GM21423 (cell line): ENCODE data around the gene ANKRD22.

Experiments used
- ATAC-seq: cut with Tn5 transposase; IDR thresholded peaks from one replicate; pipeline ENCODE4 v1.9.1; 2021; ENCODE audit warnings: mild to moderate bottlenecking, moderate library complexity; ENCODE audit not compliant: unreplicated experiment

Gene ANKRD22

GRCh38 chr10:88803641-88804040, 48.0 kb downstream of the ANKRD22 start:
- no peak for ATAC-seq

DNA sequence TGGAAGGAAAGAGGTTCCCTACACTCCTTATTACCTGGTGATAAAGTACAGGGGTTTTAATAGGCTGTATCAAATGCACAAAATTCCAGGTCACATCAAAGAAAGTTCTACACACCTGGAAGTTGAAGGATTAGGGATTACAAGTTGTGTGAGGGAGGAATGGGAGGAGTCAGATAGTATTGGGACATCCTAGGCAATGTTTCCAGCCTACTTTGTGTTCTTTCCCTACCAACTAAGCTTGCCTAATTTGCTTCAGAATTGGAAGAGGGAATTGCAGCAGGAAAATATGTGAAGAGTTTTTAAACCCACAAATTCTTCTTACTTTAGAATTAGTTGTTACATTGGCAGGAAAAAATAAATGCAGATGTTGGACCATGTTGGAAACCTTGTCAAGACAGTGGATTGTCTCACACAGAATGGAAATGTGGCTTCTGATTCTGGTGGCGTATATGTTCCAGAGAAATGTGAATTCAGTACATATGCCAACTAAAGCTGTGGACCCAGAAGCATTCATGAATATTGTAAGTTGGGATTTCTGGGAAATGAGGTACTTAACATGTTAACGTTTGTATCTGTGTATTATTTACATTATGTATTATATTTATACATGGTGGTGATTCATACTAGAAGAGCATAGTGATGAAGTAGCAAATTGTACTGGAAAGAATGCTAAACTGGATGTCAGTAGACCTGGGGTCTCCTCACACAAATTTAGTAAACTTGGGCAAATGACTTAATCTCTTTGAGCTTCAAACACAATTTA, 48.9 kb downstream of the ANKRD22 start, which contains the start of gene LIPM:
LIPM (plus strand) TSS at position 208 of the 763 bp plus-strand sequence; CDS start at position 375, 167 bp downstream.
- ATAC-seq, result no peak

GRCh38 chr10:88800152-88801125, 51.2 kb downstream of the ANKRD22 start:
- no peak for ATAC-seq

DNA sequence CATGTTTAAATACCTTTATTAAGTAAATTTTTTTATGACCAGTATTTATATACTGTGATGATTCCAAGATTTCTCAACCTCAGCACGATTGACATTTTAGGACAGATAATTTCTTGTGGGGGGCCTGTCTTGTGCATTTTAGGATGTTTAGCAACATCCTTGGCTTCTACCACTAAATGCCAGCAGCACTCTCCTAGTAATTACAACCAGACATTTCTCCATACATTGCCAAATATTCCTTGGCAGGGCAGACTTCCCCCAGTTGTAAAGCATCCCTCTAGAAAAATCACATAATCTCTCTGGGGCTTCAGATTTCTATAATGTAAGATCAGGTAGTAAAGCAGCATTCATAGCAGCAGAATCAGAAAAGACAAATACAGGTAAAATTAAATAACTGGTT, 56.9 kb downstream of the ANKRD22 start:
- ATAC-seq, result no peak

GRCh38 chr10:88793712-88794299, 57.8 kb downstream of the ANKRD22 start:
- ATAC-seq, result peak; percentile 53

- ATAC-seq, result no peak
Observed at GRCh38 chr10:88792661-88793060, 59.0 kb downstream of the ANKRD22 start.

- no peak for ATAC-seq
Observed at GRCh38 chr10:88791924-88792323, 59.7 kb downstream of the ANKRD22 start.

- no peak for ATAC-seq
Observed at GRCh38 chr10:88788924-88789323, 62.7 kb downstream of the ANKRD22 start.

DNA sequence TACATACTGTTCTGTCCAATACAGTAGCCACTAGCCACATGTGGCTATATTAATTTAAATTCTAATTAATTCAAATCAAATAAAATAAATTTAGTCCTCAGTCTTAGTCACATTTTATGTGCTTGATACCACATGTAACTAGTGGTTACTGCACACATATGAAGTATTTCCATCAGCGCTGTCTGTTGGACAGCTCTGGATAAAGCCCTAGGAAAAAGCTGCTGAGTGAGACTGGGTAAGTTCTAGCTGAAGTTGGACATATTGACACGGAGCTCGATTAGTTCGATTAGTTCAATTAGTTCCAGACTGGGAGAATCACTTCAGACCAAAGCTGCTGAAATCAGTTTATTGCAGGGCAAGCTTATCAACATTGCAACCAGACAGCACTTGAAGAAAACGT, 64.2 kb downstream of the ANKRD22 start:
- no peak for ATAC-seq

- ATAC-seq, result no peak
Observed at GRCh38 chr10:88786032-88786770, 65.4 kb downstream of the ANKRD22 start.

DNA sequence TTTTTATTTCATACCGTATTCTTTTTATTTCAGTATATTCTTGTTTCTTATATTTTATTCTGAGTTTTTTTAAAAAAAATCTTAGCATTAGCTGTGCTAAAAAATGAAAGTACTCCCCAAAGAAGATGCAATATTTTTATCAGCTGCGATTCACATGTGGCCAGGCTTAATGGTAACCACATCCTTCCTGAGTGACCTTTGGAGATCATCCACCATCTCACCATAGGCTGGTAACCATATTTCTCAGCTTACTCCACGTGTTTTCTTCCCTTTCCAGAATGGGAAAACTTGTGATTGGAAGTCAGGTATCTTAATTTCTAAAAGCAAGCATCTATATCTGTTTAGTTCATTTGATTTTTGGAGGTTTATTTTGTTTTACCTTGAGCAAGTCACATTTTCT, 67.9 kb downstream of the ANKRD22 start:
- no peak for ATAC-seq

DNA sequence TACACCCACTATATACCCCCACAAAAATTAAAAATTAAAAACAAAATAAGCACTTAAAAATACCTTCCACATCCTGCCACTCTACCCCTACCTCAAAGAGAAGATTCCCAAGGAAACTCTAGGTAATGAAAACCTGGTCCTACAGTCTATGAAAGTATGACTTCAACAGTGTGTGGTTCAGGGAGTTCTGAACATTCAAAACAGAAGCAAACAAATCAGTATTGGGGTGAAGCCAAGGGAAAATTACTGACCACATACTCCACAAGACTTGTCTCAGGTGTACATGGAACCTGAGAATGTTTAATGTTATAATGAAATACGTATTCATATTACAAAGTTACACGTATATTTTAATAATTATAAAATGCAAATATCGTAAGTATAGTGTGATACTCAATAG, 69.4 kb downstream of the ANKRD22 start:
- ATAC-seq, result no peak

GRCh38 chr10:88781206-88781605, 70.4 kb downstream of the ANKRD22 start:
- ATAC-seq, result no peak
